GM21619 (cell line): ENCODE data around the gene UBXN11.
"Not testable (repeated sequence)": the region's sequence is repeated elsewhere in the genome, so short reads cannot be mapped to it uniquely, and the experiment has no call there.

Experiments
- ATAC-seq: cut with Tn5 transposase; IDR thresholded peaks from one replicate; pipeline ENCODE4 v1.9.1; 2021; ENCODE audit not compliant: unreplicated experiment

Gene UBXN11

DNA sequence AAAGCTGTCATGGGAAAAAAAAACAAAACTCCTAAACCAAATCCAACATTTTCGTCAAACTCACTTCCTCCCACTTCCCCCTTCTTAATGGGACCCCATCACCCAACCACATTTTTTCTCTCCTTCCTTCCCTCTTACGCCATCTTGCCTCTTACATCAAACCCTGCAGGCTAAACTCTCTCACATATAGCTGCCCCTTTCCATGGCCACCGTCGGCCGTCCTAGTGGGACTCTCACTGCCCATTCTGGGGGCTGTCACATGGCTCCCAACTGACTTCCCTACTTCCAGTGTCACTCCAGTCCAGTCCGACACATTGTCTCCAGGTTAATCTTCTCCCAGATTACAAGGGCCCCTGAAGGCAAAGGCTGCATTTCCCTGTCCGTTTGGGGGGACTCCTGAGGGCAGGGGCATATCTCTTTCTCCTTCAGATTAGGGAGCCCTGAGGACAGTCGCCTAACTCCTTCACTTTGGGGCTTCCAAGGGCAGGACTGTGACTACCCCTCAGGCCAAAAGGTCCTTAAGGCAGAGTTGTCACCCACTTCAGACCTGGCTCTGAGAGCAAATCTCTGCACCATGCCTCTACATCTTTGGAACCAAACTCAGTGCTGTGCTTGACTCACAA, 658 bp downstream of the UBXN11 start:
- no peak for ATAC-seq

DNA sequence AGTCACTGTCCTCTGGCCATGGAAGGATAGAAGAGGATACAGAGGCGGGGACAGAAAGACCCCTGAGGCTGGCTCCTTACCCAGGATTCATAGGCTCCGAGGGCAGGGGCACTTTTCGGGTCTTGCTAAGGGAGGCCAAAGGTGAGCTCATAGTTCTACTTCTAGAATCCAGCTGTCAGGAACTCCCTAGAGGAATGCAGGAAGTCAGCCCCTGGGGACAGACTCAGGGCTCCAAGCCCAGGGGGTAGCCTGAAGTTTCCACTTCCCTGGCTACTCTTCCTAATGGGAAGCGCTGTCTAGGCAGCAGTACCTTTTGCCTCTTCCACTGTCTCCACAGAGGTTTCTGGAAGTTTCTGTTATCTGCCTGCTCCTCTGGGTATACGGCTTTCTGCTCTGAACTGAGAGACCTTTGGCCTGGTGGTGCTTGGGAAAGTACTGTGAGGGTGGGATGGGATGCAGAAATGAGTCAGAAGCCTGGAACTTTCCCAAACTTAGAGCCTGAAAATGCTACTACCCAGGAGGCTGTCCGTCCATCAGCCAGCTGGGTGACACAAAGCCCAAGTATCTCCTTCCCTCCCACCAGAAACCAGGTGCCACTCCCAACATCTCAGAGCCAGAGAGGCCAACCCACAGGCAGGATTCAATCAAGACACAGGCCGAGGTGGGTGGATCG, 3.6 kb downstream of the UBXN11 start:
- no peak for ATAC-seq

DNA sequence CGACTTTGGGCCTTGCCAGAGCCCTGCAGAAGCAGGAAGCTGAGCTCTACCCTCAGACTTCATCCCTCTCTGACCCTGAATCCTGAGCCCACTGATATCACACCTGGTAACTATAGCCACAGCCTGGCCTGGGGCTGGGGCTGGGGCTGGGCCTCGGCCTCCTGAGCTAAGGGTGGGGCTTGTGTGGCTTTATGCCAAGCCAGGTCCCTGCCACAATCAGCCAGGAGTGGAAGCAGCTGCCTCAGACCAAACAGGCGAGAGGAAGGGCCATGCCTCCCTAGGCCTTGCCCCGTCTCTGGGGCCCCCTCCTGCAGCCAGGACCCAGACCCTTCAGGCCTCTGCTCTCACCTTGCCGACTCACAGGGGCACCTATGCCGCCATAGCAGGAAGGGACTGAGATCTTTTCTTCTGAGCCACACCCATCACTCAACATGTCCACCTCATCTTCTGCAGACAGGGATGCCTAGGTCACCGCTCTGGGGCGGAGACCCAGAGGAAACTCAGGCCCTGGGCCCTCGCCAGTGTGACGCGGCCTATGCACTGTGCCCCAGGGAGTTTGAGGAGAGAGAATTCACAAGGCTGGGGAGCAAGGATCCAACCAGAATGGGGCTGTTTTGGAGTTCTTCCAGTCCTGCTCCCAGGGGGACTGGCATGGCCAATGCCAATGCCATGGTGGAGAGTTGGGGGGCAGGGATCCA, 5.7 kb downstream of the UBXN11 start:
- ATAC-seq: no peak

DNA sequence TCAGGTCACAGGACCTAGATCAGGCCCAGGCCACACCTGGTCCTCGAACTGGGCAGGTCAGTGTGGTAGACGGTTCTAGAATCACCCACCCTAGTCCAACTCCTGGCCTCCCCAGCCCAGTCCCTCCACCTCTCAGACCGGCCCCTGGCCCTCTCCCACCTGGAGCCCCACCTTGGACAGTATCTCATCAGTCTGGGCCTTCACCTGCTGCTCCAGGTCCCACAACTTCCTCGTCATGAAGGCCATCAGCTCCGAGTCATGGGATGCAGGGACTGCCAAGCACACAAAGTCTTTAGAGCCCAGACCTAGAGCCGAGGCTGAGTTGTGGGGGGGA, 8.7 kb downstream of the UBXN11 start:
- ATAC-seq: no peak

DNA sequence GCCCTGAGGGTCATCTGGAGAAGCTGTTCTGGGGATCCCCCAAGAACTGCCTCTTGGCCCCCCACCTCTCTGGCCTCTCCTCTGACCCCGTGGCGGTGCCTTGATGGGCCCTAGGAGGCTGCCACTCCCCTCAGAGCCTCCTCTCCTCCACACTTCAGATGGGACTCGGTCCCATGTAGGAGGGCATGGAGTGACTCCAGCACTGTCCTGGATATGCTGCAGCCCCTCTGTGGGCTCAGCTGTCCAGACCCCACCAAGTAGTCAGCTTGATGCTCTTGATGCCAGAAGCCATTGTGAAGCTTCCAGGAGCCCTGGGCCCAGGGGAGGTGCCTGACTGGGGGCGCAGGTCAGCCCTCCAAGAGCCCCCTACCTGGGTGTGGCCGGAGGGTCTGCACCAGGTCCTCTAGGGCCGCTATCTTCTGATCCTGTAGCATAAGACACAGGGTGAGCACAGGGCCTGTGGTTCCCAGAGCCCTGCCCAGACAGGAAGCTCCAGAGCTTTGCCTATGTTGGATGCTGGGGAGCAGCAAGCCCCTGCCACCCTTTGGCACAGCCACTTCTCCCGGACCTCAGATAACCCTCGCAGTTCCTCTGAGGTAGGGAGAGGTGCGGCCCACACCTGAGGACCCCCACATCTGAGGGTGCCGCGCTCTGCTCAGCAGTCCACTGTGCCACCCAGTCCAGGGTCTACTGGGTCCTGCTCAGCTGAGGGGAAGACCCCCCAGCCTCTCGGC, 9.2 kb downstream of the UBXN11 start:
- ATAC-seq: no peak

DNA sequence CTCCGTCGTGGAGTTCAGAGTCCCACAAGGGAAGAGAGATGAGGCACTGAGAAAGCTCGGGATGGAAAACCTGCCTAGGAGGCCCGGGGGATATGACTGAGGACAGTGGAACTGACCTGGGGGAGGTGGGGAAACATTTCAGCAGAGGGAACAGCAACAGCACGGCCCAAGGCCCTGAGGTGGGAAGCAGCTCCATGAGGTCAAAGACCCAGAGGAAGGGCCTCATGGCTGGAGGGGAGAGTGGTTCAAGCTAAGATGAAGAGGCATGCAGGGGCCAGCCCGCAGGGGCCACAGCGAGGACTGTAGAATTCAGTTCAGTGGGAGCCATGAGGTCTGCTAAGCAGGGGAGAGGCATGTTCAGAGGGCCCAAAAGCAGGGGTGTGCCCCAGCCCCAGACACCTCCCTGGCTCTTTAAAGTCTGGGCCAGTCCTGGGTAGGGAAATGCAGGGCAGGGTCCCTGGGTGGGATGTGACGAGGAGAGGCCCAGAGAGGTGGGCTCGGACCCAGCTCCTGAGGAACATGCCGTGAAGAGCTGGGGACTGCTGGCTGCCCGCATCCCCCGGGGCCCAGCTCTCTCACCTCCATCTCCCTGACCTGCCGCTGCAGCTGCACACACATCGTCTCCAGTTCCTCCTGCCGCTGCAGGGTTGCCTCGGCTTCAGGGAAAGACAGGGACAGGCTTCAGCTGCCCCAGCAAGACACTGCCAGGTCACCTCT, 9.9 kb downstream of the UBXN11 start:
- ATAC-seq: no peak

DNA sequence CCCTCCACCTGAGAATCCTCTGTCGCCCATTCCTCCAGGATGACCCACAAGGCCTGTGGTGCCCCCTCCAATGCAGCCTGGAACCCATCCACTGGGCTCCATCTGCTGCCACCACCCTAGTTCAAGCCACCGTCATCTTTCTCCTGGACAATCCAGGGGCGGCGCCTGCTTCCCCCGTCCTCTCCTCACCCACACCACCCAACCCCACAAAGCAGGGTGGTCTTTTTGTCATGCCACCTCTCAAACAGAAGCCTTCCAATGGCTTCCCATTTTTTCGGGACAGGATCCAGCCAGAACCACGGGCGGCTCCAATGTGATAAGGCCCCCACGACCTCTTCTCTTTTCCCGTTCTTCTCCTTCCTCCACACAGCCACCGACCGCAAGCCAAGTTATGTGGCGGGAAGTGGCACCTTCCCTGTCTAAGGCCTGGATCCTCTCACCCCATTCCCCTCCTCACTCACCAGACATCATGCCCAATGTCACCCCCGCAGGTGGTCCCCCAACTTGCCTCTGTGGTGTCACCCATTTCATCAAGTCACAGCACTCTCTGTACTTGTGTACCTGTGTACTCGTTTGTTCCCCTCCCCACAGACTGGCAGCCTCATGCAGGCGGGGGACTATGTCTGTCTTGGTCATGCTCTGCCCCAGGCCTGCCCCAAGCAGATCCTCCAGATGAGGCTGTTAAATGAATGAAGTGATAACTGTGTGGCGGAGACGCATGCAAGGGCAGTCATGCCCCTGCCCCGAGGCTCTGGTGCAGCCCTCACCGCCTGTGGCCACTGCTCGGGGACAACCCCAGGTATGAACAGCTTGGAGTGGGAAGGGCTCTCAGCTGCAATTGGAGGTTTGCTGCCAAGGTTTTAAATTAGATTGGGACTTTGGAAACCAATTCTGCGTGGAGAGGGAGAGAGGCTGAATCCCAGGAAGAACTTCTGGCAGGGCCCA, 11.0 kb downstream of the UBXN11 start:
- no peak for ATAC-seq

DNA sequence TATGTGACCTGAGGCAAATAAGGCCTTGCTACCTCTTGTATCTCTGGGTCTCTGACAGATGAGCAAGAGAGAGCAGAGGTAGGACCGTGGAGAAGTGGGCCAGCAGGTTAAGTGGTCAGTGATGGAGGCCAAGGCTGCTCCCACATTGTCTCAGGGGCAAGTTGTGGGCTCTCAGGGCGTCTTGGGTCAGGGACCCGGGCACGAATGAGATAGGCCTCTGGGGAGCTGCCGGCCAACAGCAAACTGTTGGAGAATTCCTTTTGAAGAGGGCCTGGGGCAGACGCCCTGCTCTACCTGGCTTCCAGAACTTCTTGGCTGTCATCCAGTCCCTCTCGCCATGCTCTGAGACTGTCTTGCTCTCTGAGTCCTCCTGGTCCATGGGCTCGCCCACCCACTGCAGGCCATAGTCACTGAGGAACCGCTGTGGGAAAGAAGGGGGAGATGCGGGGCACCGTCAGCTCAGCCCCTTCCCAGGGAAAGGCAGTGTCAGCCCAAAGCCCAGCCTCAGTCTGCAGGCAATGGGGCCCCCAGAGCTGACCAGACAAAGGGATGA, 12.4 kb downstream of the UBXN11 start:
- no peak for ATAC-seq

DNA sequence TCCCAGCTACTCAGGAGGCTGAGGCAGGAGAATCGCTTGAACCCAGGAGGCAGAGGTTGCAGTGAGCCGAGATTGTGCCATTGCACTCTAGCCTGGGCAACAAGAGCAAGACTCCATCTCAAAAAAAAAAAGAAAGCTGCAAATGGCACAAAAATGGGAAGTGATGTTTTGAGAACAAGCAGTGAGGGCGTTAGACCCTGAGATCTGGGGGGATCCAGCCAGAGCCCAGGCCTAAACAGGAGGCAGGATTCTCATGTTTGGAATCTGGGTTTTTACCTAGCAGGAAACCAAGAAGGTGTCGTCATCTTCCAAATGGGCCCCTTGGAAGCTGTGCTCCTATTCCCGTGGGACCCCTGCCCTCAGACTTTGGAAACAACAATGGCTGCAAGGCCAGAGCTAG, 13.7 kb downstream of the UBXN11 start:
- ATAC-seq: not testable (repeated sequence)

DNA sequence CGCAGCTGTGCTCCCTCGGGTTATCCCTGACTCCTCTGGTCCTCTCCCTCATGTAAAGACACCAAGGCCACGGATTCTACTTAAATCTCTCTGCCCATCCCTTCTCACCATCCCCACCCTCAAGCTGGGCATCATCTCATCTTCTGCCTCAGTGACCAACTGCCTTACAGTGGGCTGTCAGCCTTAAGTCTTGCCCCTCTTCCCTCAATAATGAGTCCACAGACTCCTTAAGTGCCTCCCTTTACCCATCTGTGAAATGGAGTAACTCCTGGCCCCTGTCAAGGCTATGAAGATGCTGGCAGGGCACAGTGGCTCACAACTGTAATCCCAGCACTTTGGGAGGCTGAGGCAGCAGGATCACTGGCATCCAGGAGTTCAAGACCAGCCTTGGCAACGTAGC, 14.5 kb downstream of the UBXN11 start:
- no peak for ATAC-seq

DNA sequence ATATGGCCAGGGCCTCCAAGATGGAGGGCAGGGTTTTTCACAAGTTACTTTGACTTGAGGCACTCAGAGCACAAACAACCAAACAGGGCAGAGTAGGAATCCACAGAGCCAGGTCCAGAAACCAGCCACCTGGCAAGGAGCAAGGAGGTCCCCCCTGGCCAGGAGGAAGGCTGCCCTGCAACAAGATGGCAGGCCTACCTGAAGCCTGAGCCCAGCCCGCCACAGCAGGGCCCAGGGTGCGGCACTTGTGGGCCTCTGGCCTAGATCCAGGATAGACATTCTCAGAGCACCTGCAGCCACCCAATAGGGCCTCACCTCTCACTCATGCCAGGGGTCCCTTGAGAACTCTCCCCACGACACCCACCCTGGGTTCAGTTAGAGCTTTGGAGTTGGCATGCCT, 15.0 kb downstream of the UBXN11 start:
- ATAC-seq: no peak

DNA sequence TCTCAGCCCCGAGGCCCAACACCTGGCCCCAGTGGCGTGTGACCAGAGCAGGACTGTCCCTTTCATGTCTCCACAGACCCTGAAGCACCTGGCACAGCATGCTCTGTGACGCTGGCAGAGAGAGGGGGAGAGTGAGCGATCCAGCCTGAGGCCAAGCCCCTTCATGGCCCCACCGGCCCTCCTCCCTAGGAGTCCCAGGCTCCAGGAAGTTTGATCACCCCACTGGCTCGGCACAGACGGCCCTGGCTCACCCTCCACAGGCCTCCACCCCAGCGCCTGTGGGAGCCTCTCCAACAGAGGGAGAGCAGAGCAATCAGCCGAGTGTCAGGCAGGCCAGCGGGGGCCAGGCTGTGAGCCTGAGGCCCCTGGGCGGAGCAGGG, 15.6 kb downstream of the UBXN11 start:
- ATAC-seq: no peak

DNA sequence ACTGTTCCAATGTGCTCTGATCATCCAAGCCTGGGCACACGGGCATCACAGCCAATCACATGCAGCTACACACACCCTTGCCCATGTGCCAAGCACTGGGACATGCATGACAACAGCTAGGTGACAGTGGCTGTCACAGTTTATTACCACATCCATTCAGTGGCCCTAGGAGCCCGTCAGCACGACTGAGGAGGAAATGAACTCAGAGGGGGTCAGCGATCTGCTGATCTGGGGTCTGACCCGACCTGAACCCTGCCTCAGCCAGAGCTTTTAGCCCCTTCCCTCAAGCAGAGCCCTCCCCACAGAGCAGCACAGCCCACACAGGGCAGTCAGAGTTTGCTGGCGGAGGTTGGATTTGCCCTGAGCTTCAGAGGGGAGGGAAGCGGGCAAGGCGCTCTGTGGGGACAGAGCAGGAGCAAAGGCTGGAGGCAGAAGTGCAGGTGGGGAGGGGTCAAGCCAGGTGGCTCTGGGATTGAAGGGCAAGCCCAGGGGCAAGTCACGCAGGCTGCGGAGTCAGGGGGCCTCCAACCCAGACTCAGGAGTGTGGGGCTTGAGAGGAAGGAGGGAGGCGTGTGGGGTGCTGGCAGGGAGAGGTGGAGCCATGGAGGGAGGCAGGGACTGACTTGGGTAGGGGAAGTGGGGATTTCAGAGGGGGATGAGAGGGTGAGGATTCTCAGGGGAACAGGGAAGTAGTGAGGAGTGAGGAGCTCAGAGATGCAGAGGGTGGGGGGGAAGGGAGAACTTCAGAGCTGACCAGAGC, 16.1 kb downstream of the UBXN11 start:
- ATAC-seq: no peak

DNA sequence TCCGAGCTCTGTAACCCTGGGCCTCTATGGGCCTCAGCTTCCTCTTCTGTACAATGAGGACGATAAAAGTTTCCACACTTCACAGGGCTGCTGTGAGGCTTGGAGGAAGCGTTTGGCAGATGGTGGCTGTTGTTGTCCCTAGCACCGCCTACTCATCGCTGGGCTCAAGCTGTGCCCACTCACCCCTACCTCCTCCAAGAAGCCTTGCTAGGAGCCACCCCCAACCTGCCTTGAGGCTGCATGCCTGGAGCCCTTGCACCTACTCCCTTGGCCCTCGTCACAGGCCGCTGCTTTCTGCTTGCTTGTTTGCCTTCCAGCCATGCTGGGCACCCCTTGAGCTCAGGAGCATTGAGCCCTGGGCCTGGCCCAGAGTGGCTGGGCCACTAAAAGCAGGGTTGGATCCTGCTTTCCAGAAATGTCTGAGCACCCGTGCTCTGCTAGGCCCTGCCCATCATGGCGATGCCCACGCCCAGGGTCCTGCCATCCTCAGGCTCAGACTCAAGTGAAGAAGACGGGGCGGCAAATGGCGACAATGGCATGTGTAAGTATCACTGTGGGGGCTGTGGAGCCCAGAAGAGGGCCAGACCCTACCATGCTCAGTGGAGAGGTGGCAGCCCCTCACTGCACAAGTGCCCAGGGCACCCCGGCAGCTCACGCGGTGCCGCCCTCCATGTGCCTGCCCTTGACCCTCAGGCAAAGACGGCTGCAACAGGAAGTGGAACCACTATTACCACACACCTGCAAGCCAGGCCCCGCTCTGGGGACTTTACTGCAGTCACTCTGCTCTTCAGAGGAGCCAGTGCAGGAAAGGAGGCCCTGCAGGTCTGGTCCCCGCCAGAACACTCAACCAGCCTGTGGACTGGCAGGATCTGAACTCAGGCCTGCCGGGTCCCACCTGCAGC, 17.0 kb downstream of the UBXN11 start:
- ATAC-seq: no peak

DNA sequence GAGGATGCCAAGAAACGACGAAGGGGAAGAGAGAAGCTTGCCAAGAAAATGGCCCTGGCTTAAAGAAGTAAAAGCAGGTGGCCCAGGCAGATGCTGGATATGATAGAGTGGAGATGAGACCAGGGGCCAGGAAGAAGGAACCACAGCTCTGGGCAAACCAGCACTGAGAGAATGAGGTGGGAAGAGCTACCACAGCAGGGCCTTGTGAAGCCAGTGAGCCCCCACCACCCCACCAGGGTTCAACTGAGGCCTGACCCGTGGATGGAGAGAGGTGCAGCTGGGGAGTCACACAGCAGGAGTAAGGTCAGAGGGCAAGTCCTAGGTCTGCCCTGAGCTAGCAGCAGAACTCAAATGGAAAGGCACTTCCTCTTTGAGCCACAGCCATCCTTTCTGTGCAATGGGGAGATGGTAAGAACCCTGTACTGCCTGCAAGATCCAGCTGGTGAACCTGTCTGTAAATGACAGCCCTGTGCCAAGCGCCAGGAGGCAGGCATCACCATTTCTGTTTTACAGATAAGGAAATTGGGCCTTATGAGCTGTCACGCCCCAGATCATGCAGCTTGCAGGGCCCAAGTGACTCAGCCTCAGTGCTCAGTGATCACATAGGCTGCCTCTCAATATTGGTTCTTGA, 18.0 kb downstream of the UBXN11 start:
- no peak for ATAC-seq

DNA sequence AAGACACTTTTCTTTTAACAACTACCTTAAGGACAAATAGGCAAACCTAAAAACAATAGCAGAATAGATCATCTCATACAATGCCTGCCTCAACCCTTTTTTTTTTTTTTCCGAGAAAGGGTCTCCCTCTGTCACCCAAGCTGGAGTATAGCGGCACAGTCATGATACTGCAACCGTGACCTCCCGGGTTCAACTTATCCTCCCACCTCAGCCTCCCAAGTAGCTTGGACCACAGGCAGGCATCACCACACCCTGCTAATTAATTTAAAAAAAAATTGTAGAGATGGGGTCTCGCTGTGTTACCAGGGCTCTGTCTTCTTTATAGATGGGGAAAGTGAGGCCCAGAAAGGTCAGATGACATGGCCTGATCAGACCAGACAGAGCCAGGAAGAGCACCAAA, 18.6 kb downstream of the UBXN11 start:
- ATAC-seq: no peak

DNA sequence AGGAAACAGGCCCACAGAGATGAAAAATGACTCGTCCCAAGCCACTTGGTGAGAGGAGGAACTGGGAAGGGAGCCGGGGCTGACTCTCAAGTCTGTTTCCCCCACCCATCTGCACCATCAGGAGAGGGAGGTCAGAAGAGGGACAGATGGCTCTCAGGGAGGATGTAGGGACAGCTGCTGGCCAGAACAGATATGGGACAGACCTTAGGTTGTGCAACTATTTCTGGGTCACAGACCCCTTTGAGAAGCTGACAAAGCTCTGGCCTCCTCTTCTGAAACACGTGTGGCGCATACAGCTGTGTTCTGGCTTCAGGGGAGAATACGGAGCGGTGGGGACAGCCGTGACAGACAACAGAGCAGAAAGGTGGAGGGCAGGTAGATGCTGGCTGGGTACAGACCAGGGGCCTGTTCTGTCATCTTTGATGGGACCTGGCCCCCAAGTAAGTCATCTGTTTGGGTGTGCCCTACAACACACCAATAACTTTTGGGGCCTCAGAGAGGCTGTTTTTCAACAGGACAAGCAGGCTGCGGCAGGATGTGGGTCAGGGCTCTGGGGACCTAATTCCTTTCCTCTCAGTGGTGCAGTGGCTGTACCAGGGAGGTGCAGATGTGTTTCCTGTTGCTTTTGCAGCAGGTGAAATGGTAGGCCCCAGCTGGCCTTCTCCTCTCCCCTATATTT, 19.3 kb downstream of the UBXN11 start:
- no peak for ATAC-seq
